Gastrocnemius medialis (tissue), 4 donors: ENCODE measurements around the gene APC.

Source experiments
- CTCF ChIP-seq, 5 experiments: fragments of 450-650 bp in 3 of 5; fragments of 200-600 bp in 2 of 5; sonication (generic) in 2 of 5; IDR thresholded peaks in 4 of 5; conservative IDR thresholded peaks in 1 of 5; 1 replicate in 4 of 5; 2 replicates in 1 of 5; pipeline ENCODE4 v1.5.1; 2016 to 2019; ENCODE audit warnings: antibody characterized with exemption in 5 of 5, mild to moderate bottlenecking in 3 of 5, moderate library complexity in 3 of 5
- POLR2A ChIP-seq, 2 donors: fragments of 450-650 bp; IDR thresholded peaks; one replicate each; pipeline ENCODE4 v1.6.1; 2017; ENCODE audit warnings: antibody characterized with exemption in 2 of 2, mild to moderate bottlenecking in 2 of 2, moderate library complexity in 2 of 2

- TF ChIP-seq CTCF (IDR thresholded peaks at IDR 0.05 in 4 of 5, conservative IDR thresholded peaks at IDR 0.05 in 1 of 5) (no peak), POLR2A (IDR thresholded peaks at IDR 0.05) (no peak)
These were observed 147.3 kb downstream of the APC start for GRCh38 chr5:112885001-112885400.
